HEK293 (cell line): ENCODE results near the gene SPIRE1.

Source experiments
- CTCF ChIA-PET: fragments of 350-600 bp; formaldehyde crosslinking; extraction: SDS; loops from one replicate; lab custom pipeline; 2021; ENCODE audit warnings: antibody characterized with exemption; lab: Yijun Ruan, JAX
- POLR2A ChIA-PET: fragments of 300-600 bp; formaldehyde crosslinking; extraction: SDS; loops from one replicate; lab custom pipeline; 2020; ENCODE audit warnings: antibody characterized with exemption, inconsistent platforms; lab: Yijun Ruan, JAX
- H3K27ac ChIP-seq: fragments of 200-500 bp; sonication (Bioruptor generic); 2 replicates; pipeline ENCODE4 v1.5.1; 2014; ENCODE audit warnings: low read depth, low read length, control low read depth, inconsistent platforms; ENCODE audit errors: extremely low read depth
- H3K36me3 ChIP-seq, 2 experiments: fragments of 200-500 bp in 1 of 2; sonication (Bioruptor generic) in 1 of 2; 1 replicate in 1 of 2; 2 replicates in 1 of 2; pipeline ENCODE4 v1.5.1; 2014 to 2017; ENCODE audit warnings: inconsistent platforms in 2 of 2, low read length in 2 of 2; ENCODE audit not compliant: control insufficient read depth in 2 of 2, insufficient read depth in 1 of 2
- H3K4me1 ChIP-seq: fragments of 200-500 bp; sonication (Bioruptor generic); 2 replicates; pipeline ENCODE4 v1.5.1; 2014; ENCODE audit warnings: mild to moderate bottlenecking, low read length, inconsistent platforms; ENCODE audit not compliant: control insufficient read depth, insufficient read depth
- H3K4me3 ChIP-seq: 2 replicates; pipeline ENCODE4 v1.5.1; 2011; ENCODE audit warnings: low read depth, mild to moderate bottlenecking, control low read depth, low read length, moderate library complexity
- H3K9me3 ChIP-seq: fragments of 200-500 bp; sonication (Bioruptor generic); 2 replicates; pipeline ENCODE4 v1.5.1; 2014; ENCODE audit warnings: low read depth, low read length, inconsistent platforms; ENCODE audit not compliant: control insufficient read depth, insufficient read depth
- GLIS1 ChIP-seq: fragments of 450-650 bp; formaldehyde crosslinking; IDR thresholded peaks from 2 replicates; pipeline ENCODE4 v1.5.1; 2016; ENCODE audit warnings: missing biosample characterization, missing genetic modification characterization
- IKZF3 ChIP-seq: fragments of 450-650 bp; IDR thresholded peaks from 2 replicates; pipeline ENCODE4 v1.5.0; 2018; ENCODE audit warnings: missing biosample characterization, mild to moderate bottlenecking, missing genetic modification characterization, moderate library complexity
- MZF1 ChIP-seq: fragments of 450-650 bp; formaldehyde crosslinking; IDR thresholded peaks from 2 replicates; pipeline ENCODE4 v1.5.1; 2017; ENCODE audit warnings: missing biosample characterization, missing genetic modification characterization, borderline replicate concordance
- RBAK ChIP-seq: fragments of 450-650 bp; formaldehyde crosslinking; IDR thresholded peaks from 2 replicates; pipeline ENCODE4 v1.5.1; 2016; ENCODE audit warnings: missing biosample characterization, missing genetic modification characterization
- SCRT1 ChIP-seq: fragments of 450-650 bp; formaldehyde crosslinking; IDR thresholded peaks from 2 replicates; pipeline ENCODE4 v1.5.1; 2016; ENCODE audit warnings: missing biosample characterization, missing genetic modification characterization, borderline replicate concordance
- SP7 ChIP-seq: fragments of 450-650 bp; formaldehyde crosslinking; IDR thresholded peaks from 2 replicates; pipeline ENCODE4 v1.5.1; 2016; ENCODE audit warnings: missing biosample characterization, missing genetic modification characterization
- TCF7L2 ChIP-seq: IDR thresholded peaks from 2 replicates; pipeline ENCODE4 v1.6.1; 2011; ENCODE audit warnings: low read depth, mild to moderate bottlenecking, inconsistent platforms, low read length, moderate library complexity, borderline replicate concordance
- YY2 ChIP-seq: fragments of 450-650 bp; formaldehyde crosslinking; IDR thresholded peaks from 2 replicates; pipeline ENCODE4 v1.5.1; 2016; ENCODE audit warnings: missing biosample characterization, missing genetic modification characterization
- ZBTB17 ChIP-seq: fragments of 450-650 bp; formaldehyde crosslinking; IDR thresholded peaks from 2 replicates; pipeline ENCODE4 v1.5.1; 2016; ENCODE audit warnings: missing biosample characterization, missing genetic modification characterization
- ZBTB21 ChIP-seq: fragments of 450-650 bp; formaldehyde crosslinking; IDR thresholded peaks from 2 replicates; pipeline ENCODE4 v1.5.1; 2017; ENCODE audit warnings: missing biosample characterization, missing genetic modification characterization
- ZNF132 ChIP-seq: fragments of 450-650 bp; formaldehyde crosslinking; IDR thresholded peaks from 2 replicates; pipeline ENCODE4 v1.5.1; 2017; ENCODE audit warnings: missing biosample characterization, missing genetic modification characterization, borderline replicate concordance
- ZNF302 ChIP-seq: fragments of 450-650 bp; formaldehyde crosslinking; IDR thresholded peaks from 2 replicates; pipeline ENCODE4 v1.5.1; 2016; ENCODE audit warnings: missing biosample characterization, missing genetic modification characterization, low read depth
- ZNF335 ChIP-seq: fragments of 450-650 bp; formaldehyde crosslinking; conservative IDR thresholded peaks from 2 replicates; pipeline ENCODE4 v1.5.1; 2016; ENCODE audit warnings: missing biosample characterization, missing genetic modification characterization
- ZNF354C ChIP-seq: fragments of 450-650 bp; formaldehyde crosslinking; IDR thresholded peaks from 2 replicates; pipeline ENCODE4 v1.5.1; 2016; ENCODE audit warnings: missing biosample characterization, missing genetic modification characterization, low read depth, borderline replicate concordance
- ZNF404 ChIP-seq: fragments of 450-650 bp; formaldehyde crosslinking; IDR thresholded peaks from 2 replicates; pipeline ENCODE4 v1.5.1; 2017; ENCODE audit warnings: missing biosample characterization, missing genetic modification characterization
- ZNF521 ChIP-seq: fragments of 450-650 bp; formaldehyde crosslinking; IDR thresholded peaks from 2 replicates; pipeline ENCODE4 v1.5.1; 2017; ENCODE audit warnings: missing biosample characterization, mild to moderate bottlenecking, missing genetic modification characterization
- ZNF658 ChIP-seq: fragments of 450-650 bp; formaldehyde crosslinking; IDR thresholded peaks from 2 replicates; pipeline ENCODE4; 2016; ENCODE audit warnings: missing biosample characterization, missing genetic modification characterization
- ZNF677 ChIP-seq: fragments of 450-650 bp; IDR thresholded peaks from 2 replicates; pipeline ENCODE4 v1.5.0; 2018; ENCODE audit warnings: missing biosample characterization, mild to moderate bottlenecking, missing genetic modification characterization, moderate library complexity
- TF ChIP-seq, protein P1 (sequence below): fragments of 450-650 bp; formaldehyde crosslinking; IDR thresholded peaks from 2 replicates; pipeline ENCODE4 v1.5.1; 2016; ENCODE audit warnings: missing biosample characterization, missing genetic modification characterization
- TF ChIP-seq, protein P2 (sequence below): fragments of 450-650 bp; formaldehyde crosslinking; IDR thresholded peaks from 2 replicates; pipeline ENCODE4 v1.5.1; 2016; ENCODE audit warnings: missing biosample characterization, missing genetic modification characterization
- TF ChIP-seq, protein P3 (sequence below): fragments of 450-650 bp; formaldehyde crosslinking; IDR thresholded peaks from 2 replicates; pipeline ENCODE4 v1.5.1; 2016; ENCODE audit warnings: missing biosample characterization, missing genetic modification characterization, low read depth
- TF ChIP-seq, protein P4 (sequence below): fragments of 450-650 bp; formaldehyde crosslinking; IDR thresholded peaks from 2 replicates; pipeline ENCODE4 v1.5.1; 2016; ENCODE audit warnings: missing biosample characterization, missing genetic modification characterization, borderline replicate concordance

SPIRE1 gene

DNA sequence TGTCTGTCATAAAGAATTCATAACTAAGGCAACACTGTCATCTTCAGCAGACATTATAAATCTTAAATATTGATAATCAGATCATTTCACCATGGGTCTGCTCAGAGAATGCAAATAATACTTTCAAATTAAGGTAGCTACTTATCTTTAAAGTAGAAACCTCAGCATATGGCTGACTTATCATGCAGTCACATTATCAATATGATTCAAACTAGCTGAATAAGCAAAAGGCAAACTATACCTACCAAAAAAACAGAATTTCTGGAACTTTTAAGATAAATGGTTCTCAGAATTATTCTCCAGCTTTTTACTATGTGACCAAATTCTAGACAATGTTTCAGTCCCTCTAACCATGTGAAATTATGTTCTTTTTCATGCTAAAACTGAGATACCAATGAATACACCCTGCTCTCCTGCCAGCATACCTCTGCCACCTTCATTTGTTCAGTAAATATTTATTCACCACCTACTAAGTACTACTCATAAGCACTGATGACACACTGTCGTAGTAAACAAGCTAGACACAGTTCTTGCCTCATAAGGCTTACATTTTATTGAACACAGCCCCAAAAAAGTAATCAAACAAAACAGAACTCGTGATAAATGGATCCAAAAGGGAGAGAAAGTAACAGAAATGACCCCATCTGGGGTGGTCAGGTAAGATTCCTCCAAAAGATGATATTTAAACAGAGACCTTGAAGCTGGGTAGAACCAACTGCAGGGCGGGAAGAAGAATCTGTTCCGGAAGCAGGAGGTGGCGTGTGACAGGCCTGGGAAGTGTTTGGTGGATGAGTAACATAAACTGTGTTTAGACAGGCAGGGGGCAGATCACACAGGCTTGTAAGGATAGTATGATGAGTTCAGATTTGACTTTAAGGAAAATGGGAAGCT, 17.7 kb downstream of the SPIRE1 start:
- ChIA-PET POLR2A (interaction anchor here (0.6 to 1.0 kb wide), 2 partner anchors 10 to 308 kb away, joined by 3 read pairs; no protein-coding TSS in a partner anchor), CTCF (interaction anchor here (0.7 to 1.7 kb wide), 5 partner anchors 10 to 263 kb away, joined by 3 to 6 read pairs (median 3); partner anchors contain the start of gene AFG3L2)
- no peaks in the 10 kb centered on the region for H3K9me3 ChIP-seq
- peaks cover 14% of the 10 kb centered on the region for H3K4me1 ChIP-seq
- no peak overlapping the region for H3K4me3 ChIP-seq
- peaks cover 0 to 4% of the 10 kb centered on the region in 2 experiments; a peak in 1 of 3 replicates for H3K36me3 ChIP-seq
- H3K27ac ChIP-seq: 0 out of 2 replicates have a peak overlapping the region, but pooled peaks have one; percentile 24
- TF ChIP-seq ZNF354C (tag by site-specific recombination): no peak
- TF ChIP-seq, protein P1, sequence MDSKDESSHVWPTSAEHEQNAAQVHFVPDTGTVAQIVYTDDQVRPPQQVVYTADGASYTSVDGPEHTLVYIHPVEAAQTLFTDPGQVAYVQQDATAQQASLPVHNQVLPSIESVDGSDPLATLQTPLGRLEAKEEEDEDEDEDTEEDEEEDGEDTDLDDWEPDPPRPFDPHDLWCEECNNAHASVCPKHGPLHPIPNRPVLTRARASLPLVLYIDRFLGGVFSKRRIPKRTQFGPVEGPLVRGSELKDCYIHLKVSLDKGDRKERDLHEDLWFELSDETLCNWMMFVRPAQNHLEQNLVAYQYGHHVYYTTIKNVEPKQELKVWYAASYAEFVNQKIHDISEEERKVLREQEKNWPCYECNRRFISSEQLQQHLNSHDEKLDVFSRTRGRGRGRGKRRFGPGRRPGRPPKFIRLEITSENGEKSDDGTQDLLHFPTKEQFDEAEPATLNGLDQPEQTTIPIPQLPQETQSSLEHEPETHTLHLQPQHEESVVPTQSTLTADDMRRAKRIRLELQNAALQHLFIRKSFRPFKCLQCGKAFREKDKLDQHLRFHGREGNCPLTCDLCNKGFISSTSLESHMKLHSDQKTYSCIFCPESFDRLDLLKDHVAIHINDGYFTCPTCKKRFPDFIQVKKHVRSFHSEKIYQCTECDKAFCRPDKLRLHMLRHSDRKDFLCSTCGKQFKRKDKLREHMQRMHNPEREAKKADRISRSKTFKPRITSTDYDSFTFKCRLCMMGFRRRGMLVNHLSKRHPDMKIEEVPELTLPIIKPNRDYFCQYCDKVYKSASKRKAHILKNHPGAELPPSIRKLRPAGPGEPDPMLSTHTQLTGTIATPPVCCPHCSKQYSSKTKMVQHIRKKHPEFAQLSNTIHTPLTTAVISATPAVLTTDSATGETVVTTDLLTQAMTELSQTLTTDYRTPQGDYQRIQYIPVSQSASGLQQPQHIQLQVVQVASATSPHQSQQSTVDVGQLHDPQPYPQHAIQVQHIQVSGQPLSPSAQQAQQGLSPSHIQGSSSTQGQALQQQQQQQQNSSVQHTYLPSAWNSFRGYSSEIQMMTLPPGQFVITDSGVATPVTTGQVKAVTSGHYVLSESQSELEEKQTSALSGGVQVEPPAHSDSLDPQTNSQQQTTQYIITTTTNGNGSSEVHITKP (tag by site-specific recombination): peak; percentile 54; the same call in 1 of the 2 replicates
- TF ChIP-seq SP7 (tag by site-specific recombination): 0 out of 2 replicates have a peak, but pooled peaks have one; percentile 17
- no peak for TF ChIP-seq TCF7L2
- no peak for TF ChIP-seq ZNF521 (tag by site-specific recombination)
- TF ChIP-seq ZNF404: no peak
- TF ChIP-seq ZNF658: no peak
- no peak for TF ChIP-seq RBAK (tag by site-specific recombination)
- no peak for TF ChIP-seq ZNF677 (tag by site-specific recombination)
- no peak; the same call in 1 of the 2 replicates for TF ChIP-seq ZNF335 (tag by site-specific recombination)
- peak; percentile 48; the same call in 1 of the 2 replicates for TF ChIP-seq GLIS1
- TF ChIP-seq, protein P2, sequence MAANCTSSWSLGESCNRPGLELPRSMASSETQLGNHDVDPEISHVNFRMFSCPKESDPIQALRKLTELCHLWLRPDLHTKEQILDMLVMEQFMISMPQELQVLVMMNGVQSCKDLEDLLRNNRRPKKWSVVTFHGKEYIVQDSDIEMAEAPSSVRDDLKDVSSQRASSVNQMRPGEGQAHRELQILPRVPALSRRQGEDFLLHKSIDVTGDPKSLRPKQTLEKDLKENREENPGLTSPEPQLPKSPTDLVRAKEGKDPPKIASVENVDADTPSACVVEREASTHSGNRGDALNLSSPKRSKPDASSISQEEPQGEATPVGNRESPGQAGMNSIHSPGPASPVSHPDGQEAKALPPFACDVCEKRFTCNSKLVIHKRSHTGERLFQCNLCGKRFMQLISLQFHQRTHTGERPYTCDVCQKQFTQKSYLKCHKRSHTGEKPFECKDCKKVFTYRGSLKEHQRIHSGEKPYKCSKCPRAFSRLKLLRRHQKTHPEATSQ (tag by site-specific recombination): no peak
- TF ChIP-seq ZNF302 (tag by site-specific recombination): no peak
- TF ChIP-seq ZNF132 (tag by site-specific recombination): no peak
- TF ChIP-seq YY2 (tag by site-specific recombination): no peak
- no peak for TF ChIP-seq MZF1
- no peak for TF ChIP-seq SCRT1 (tag by site-specific recombination)
- TF ChIP-seq, protein P3, sequence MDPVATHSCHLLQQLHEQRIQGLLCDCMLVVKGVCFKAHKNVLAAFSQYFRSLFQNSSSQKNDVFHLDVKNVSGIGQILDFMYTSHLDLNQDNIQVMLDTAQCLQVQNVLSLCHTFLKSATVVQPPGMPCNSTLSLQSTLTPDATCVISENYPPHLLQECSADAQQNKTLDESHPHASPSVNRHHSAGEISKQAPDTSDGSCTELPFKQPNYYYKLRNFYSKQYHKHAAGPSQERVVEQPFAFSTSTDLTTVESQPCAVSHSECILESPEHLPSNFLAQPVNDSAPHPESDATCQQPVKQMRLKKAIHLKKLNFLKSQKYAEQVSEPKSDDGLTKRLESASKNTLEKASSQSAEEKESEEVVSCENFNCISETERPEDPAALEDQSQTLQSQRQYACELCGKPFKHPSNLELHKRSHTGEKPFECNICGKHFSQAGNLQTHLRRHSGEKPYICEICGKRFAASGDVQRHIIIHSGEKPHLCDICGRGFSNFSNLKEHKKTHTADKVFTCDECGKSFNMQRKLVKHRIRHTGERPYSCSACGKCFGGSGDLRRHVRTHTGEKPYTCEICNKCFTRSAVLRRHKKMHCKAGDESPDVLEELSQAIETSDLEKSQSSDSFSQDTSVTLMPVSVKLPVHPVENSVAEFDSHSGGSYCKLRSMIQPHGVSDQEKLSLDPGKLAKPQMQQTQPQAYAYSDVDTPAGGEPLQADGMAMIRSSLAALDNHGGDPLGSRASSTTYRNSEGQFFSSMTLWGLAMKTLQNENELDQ (tag by site-specific recombination): no peak
- TF ChIP-seq, protein P4, sequence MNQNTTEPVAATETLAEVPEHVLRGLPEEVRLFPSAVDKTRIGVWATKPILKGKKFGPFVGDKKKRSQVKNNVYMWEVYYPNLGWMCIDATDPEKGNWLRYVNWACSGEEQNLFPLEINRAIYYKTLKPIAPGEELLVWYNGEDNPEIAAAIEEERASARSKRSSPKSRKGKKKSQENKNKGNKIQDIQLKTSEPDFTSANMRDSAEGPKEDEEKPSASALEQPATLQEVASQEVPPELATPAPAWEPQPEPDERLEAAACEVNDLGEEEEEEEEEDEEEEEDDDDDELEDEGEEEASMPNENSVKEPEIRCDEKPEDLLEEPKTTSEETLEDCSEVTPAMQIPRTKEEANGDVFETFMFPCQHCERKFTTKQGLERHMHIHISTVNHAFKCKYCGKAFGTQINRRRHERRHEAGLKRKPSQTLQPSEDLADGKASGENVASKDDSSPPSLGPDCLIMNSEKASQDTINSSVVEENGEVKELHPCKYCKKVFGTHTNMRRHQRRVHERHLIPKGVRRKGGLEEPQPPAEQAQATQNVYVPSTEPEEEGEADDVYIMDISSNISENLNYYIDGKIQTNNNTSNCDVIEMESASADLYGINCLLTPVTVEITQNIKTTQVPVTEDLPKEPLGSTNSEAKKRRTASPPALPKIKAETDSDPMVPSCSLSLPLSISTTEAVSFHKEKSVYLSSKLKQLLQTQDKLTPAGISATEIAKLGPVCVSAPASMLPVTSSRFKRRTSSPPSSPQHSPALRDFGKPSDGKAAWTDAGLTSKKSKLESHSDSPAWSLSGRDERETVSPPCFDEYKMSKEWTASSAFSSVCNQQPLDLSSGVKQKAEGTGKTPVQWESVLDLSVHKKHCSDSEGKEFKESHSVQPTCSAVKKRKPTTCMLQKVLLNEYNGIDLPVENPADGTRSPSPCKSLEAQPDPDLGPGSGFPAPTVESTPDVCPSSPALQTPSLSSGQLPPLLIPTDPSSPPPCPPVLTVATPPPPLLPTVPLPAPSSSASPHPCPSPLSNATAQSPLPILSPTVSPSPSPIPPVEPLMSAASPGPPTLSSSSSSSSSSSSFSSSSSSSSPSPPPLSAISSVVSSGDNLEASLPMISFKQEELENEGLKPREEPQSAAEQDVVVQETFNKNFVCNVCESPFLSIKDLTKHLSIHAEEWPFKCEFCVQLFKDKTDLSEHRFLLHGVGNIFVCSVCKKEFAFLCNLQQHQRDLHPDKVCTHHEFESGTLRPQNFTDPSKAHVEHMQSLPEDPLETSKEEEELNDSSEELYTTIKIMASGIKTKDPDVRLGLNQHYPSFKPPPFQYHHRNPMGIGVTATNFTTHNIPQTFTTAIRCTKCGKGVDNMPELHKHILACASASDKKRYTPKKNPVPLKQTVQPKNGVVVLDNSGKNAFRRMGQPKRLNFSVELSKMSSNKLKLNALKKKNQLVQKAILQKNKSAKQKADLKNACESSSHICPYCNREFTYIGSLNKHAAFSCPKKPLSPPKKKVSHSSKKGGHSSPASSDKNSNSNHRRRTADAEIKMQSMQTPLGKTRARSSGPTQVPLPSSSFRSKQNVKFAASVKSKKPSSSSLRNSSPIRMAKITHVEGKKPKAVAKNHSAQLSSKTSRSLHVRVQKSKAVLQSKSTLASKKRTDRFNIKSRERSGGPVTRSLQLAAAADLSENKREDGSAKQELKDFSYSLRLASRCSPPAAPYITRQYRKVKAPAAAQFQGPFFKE: no peak
- no peak for TF ChIP-seq ZBTB21 (tag by site-specific recombination)
- peak; percentile 82 for TF ChIP-seq ZBTB17 (tag by site-specific recombination)
- TF ChIP-seq IKZF3: 0 out of 2 replicates have a peak, but pooled peaks have one; percentile 16
